Measurements from ENCODE around the gene LUC7L3. TPM values are rescaled to one million over a fixed set of nuclear protein-coding genes. Genes with fewer than 3 reads are reported as not detected.

Gene LUC7L3
- total and polyA plus RNA-seq, 2 of the 13 experiments (the other 11 are each of a cell fraction or from before 2014, with no cell fraction given) = 108 to 120 TPM

DNA sequence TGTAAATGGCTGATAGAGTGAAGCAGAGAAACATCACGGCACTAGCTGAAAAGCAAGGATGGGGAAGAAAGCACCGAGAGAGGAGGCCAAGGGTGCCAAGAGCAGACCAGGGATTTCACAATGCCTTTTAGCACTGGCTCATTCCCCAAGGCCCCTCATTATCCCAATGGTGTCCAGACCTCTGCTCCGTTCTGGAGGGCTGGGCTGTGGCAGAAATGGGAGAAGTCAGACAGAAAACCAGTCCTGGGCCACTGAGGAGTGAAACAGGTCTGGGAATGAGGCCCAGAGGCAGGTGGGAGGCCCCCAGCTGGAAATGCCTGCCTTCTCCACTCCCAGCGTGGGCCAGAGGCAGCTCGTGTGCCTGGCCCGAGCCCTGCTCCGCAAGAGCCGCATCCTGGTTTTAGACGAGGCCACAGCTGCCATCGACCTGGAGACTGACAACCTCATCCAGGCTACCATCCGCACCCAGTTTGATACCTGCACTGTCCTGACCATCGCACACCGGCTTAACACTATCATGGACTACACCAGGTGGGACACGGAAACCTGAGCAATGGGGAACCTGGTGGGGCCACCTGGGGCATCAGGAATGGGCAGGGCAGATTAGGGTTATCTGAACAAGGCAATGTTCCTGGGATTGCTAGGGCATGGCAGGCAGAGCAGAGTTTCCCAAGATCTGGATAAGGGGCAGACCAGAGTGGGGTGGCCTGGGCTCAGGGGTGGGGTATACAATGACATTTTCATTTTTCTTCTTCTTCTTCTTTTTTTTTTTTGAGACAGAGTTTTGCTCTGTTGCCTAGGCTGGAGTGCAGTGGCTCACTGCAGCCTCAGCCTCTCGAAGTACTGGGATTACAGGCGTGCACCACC, 32.0 kb upstream of the LUC7L3 start (continued):
- TF ChIP-seq EED (CRISPR knock-in tag; IDR thresholded peaks at IDR 0.05) (peak; percentile 57; the same call in 1 of the 2 replicates), NCOA1 (CRISPR knock-in tag; IDR thresholded peaks at IDR 0.05) (no peak), RXRB (CRISPR knock-in tag; IDR thresholded peaks at IDR 0.05; ENCODE audit: borderline replicate concordance) (peak; percentile 52; the same call in 1 of the 2 replicates), ZFAT (CRISPR knock-in tag; conservative IDR thresholded peaks at IDR 0.05) (no peak), ETV6 (CRISPR knock-in tag; conservative IDR thresholded peaks at IDR 0.05) (0 out of 2 replicates have a peak, but pooled peaks have one; percentile 38), TGIF2 (CRISPR knock-in tag; IDR thresholded peaks at IDR 0.05) (peak; percentile 79; the same call in 1 of the 2 replicates), ZNF83 (CRISPR knock-in tag; IDR thresholded peaks at IDR 0.05; ENCODE audit: borderline replicate concordance) (no peak), ZBTB42 (CRISPR knock-in tag; IDR thresholded peaks at IDR 0.05) (no peak), ZSCAN30 (CRISPR knock-in tag; IDR thresholded peaks at IDR 0.05) (no peak), KLF11 (CRISPR knock-in tag; IDR thresholded peaks at IDR 0.05) (no peak), ZNF282 (IDR thresholded peaks at IDR 0.05; ENCODE audit: partially characterized antibody) (no peak), ZSCAN12 (CRISPR knock-in tag; IDR thresholded peaks at IDR 0.05) (no peak), NFKB2 (CRISPR knock-in tag; IDR thresholded peaks at IDR 0.05; ENCODE audit: borderline replicate concordance) (no peak)
- TF ChIP-seq, protein P1, sequence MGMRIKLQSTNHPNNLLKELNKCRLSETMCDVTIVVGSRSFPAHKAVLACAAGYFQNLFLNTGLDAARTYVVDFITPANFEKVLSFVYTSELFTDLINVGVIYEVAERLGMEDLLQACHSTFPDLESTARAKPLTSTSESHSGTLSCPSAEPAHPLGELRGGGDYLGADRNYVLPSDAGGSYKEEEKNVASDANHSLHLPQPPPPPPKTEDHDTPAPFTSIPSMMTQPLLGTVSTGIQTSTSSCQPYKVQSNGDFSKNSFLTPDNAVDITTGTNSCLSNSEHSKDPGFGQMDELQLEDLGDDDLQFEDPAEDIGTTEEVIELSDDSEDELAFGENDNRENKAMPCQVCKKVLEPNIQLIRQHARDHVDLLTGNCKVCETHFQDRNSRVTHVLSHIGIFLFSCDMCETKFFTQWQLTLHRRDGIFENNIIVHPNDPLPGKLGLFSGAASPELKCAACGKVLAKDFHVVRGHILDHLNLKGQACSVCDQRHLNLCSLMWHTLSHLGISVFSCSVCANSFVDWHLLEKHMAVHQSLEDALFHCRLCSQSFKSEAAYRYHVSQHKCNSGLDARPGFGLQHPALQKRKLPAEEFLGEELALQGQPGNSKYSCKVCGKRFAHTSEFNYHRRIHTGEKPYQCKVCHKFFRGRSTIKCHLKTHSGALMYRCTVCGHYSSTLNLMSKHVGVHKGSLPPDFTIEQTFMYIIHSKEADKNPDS (CRISPR knock-in tag; IDR thresholded peaks at IDR 0.05) = no peak
- TF ChIP-seq, protein P2, sequence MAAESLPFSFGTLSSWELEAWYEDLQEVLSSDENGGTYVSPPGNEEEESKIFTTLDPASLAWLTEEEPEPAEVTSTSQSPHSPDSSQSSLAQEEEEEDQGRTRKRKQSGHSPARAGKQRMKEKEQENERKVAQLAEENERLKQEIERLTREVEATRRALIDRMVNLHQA (CRISPR knock-in tag; IDR thresholded peaks at IDR 0.05) = no peak
- TF ChIP-seq, protein P3, sequence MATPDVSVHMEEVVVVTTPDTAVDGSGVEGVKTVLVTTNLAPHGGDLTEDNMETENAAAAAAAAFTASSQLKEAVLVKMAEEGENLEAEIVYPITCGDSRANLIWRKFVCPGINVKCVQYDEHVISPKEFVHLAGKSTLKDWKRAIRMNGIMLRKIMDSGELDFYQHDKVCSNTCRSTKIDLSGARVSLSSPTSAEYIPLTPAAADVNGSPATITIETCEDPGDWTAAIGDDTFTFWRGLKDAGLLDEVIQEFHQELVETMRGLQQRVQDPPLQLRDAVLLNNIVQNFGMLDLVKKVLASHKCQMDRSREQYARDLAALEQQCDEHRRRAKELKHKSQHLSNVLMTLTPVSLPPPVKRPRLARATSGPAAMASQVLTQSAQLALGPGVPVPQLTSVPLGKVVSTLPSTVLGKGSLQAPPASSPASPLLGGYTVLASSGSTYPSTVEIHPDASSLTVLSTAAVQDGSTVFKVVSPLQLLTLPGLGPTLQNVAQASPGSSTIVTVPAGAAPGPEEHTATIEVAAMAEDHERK (CRISPR knock-in tag; IDR thresholded peaks at IDR 0.05; ENCODE audit: low read depth) = no peak
- TF ChIP-seq, protein P4, sequence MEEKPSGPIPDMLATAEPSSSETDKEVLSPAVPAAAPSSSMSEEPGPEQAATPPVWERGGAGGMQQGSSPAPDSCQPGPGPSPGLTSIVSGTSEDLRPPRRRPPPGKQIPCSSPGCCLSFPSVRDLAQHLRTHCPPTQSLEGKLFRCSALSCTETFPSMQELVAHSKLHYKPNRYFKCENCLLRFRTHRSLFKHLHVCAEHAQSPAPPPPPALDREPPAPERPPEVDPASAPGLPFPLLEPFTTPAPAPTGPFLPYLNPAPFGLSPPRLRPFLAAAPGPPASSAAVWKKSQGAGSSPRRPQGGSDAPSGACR (CRISPR knock-in tag; IDR thresholded peaks at IDR 0.05) = 0 out of 2 replicates have a peak, but pooled peaks have one; percentile 11
- TF ChIP-seq, protein P5, sequence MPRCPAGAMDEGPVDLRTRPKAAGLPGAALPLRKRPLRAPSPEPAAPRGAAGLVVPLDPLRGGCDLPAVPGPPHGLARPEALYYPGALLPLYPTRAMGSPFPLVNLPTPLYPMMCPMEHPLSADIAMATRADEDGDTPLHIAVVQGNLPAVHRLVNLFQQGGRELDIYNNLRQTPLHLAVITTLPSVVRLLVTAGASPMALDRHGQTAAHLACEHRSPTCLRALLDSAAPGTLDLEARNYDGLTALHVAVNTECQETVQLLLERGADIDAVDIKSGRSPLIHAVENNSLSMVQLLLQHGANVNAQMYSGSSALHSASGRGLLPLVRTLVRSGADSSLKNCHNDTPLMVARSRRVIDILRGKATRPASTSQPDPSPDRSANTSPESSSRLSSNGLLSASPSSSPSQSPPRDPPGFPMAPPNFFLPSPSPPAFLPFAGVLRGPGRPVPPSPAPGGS (CRISPR knock-in tag; IDR thresholded peaks at IDR 0.05) = 0 out of 2 replicates have a peak, but pooled peaks have one; percentile 27
- TF ChIP-seq, protein P6, sequence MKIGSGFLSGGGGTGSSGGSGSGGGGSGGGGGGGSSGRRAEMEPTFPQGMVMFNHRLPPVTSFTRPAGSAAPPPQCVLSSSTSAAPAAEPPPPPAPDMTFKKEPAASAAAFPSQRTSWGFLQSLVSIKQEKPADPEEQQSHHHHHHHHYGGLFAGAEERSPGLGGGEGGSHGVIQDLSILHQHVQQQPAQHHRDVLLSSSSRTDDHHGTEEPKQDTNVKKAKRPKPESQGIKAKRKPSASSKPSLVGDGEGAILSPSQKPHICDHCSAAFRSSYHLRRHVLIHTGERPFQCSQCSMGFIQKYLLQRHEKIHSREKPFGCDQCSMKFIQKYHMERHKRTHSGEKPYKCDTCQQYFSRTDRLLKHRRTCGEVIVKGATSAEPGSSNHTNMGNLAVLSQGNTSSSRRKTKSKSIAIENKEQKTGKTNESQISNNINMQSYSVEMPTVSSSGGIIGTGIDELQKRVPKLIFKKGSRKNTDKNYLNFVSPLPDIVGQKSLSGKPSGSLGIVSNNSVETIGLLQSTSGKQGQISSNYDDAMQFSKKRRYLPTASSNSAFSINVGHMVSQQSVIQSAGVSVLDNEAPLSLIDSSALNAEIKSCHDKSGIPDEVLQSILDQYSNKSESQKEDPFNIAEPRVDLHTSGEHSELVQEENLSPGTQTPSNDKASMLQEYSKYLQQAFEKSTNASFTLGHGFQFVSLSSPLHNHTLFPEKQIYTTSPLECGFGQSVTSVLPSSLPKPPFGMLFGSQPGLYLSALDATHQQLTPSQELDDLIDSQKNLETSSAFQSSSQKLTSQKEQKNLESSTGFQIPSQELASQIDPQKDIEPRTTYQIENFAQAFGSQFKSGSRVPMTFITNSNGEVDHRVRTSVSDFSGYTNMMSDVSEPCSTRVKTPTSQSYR (CRISPR knock-in tag; IDR thresholded peaks at IDR 0.05; ENCODE audit: borderline replicate concordance) = no peak
